IPS-20b (cell line): ENCODE measurements around the gene PKHD1.

Experiments
- H3K27ac ChIP-seq: one replicate; pipeline ENCODE4 v1.5.1; 2013; ENCODE audit warnings: low read length
- H3K27me3 ChIP-seq: 2 replicates; pipeline ENCODE4 v1.6.1; 2013; ENCODE audit warnings: mild to moderate bottlenecking, low read length, inconsistent platforms; ENCODE audit not compliant: insufficient read depth
- H3K36me3 ChIP-seq: 2 replicates; pipeline ENCODE4 v1.6.1; 2013; ENCODE audit warnings: low read depth, mild to moderate bottlenecking, inconsistent platforms, low read length, moderate library complexity; ENCODE audit not compliant: insufficient read depth
- H3K4me1 ChIP-seq: 2 replicates; pipeline ENCODE4 v1.6.1; 2013; ENCODE audit warnings: mild to moderate bottlenecking, control low read depth, inconsistent platforms, low read length, moderate library complexity; ENCODE audit not compliant: insufficient read depth
- H3K4me3 ChIP-seq: 2 replicates; pipeline ENCODE4 v1.5.1; 2013; ENCODE audit warnings: mild to moderate bottlenecking, low read length, inconsistent platforms
- H3K9ac ChIP-seq: 2 replicates; pipeline ENCODE4 v1.6.1; 2013; ENCODE audit warnings: low read depth, mild to moderate bottlenecking, inconsistent platforms, low read length, moderate library complexity
- H3K9me3 ChIP-seq: 2 replicates; pipeline ENCODE4 v1.6.1; 2013; ENCODE audit warnings: mild to moderate bottlenecking, low read depth, low read length, inconsistent platforms; ENCODE audit not compliant: insufficient read depth

Gene PKHD1

GRCh38 chr6:51765230-51765629, 322.2 kb downstream of the PKHD1 start:
- Histone ChIP-seq H3K27me3 (no peaks in the 10 kb centered on the region), H3K36me3 (no peaks in the 10 kb centered on the region), H3K9ac (no peak overlapping the region), H3K4me3 (no peak overlapping the region), H3K27ac (no peak overlapping the region), H3K9me3 (peaks cover 3% of the 10 kb centered on the region; the same call in 1 of the 2 replicates), H3K4me1 (no peaks in the 10 kb centered on the region)

- no peak overlapping the region for H3K27ac ChIP-seq
- no peaks in the 10 kb centered on the region for H3K27me3 ChIP-seq
- H3K4me3 ChIP-seq: no peak overlapping the region
- H3K4me1 ChIP-seq: no peaks in the 10 kb centered on the region
- no peaks in the 10 kb centered on the region for H3K36me3 ChIP-seq
- H3K9me3 ChIP-seq: no peaks in the 10 kb centered on the region
- no peak overlapping the region for H3K9ac ChIP-seq
Measured at GRCh38 chr6:51753635-51754034, 333.8 kb downstream of the PKHD1 start.

- Histone ChIP-seq H3K9me3 (no peaks in the 10 kb centered on the region), H3K9ac (no peak overlapping the region), H3K4me1 (peaks cover 7% of the 10 kb centered on the region; the same call in 1 of the 2 replicates), H3K27me3 (no peaks in the 10 kb centered on the region), H3K27ac (no peak overlapping the region), H3K36me3 (no peaks in the 10 kb centered on the region), H3K4me3 (no peak overlapping the region)
Measured at GRCh38 chr6:51743999-51744398, 343.4 kb downstream of the PKHD1 start.

GRCh38 chr6:51740658-51741057, 346.8 kb downstream of the PKHD1 start:
- peaks cover 7% of the 10 kb centered on the region; the same call in 1 of the 2 replicates for H3K4me1 ChIP-seq
- H3K9ac ChIP-seq: no peak overlapping the region
- H3K36me3 ChIP-seq: no peaks in the 10 kb centered on the region
- H3K9me3 ChIP-seq: no peaks in the 10 kb centered on the region
- H3K27me3 ChIP-seq: no peaks in the 10 kb centered on the region
- no peak overlapping the region for H3K4me3 ChIP-seq
- H3K27ac ChIP-seq: no peak overlapping the region

GRCh38 chr6:51738614-51739013, 348.8 kb downstream of the PKHD1 start:
- no peak overlapping the region for H3K9ac ChIP-seq
- H3K27me3 ChIP-seq: no peaks in the 10 kb centered on the region
- no peaks in the 10 kb centered on the region for H3K9me3 ChIP-seq
- H3K4me1 ChIP-seq: peaks cover 1% of the 10 kb centered on the region; the same call in 1 of the 2 replicates
- no peaks in the 10 kb centered on the region for H3K36me3 ChIP-seq
- H3K27ac ChIP-seq: no peak overlapping the region
- H3K4me3 ChIP-seq: no peak overlapping the region

GRCh38 chr6:51737580-51738360, 349.6 kb downstream of the PKHD1 start:
- H3K36me3 ChIP-seq: no peaks in the 10 kb centered on the region
- H3K27me3 ChIP-seq: no peaks in the 10 kb centered on the region
- no peaks in the 10 kb centered on the region for H3K4me1 ChIP-seq
- H3K9ac ChIP-seq: no peak overlapping the region
- H3K9me3 ChIP-seq: no peaks in the 10 kb centered on the region
- H3K27ac ChIP-seq: no peak overlapping the region
- no peak overlapping the region for H3K4me3 ChIP-seq

- no peaks in the 10 kb centered on the region for H3K4me1 ChIP-seq
- no peak overlapping the region for H3K9ac ChIP-seq
- no peaks in the 10 kb centered on the region for H3K36me3 ChIP-seq
- H3K27me3 ChIP-seq: no peaks in the 10 kb centered on the region
- no peak overlapping the region for H3K4me3 ChIP-seq
- H3K9me3 ChIP-seq: no peaks in the 10 kb centered on the region
- no peak overlapping the region for H3K27ac ChIP-seq
Measured at GRCh38 chr6:51725155-51725554, 362.3 kb downstream of the PKHD1 start.

GRCh38 chr6:51720327-51720726, 367.1 kb downstream of the PKHD1 start:
- no peaks in the 10 kb centered on the region for H3K36me3 ChIP-seq
- H3K9ac ChIP-seq: no peak overlapping the region
- no peak overlapping the region for H3K4me3 ChIP-seq
- no peaks in the 10 kb centered on the region for H3K9me3 ChIP-seq
- H3K4me1 ChIP-seq: no peaks in the 10 kb centered on the region
- no peak overlapping the region for H3K27ac ChIP-seq
- H3K27me3 ChIP-seq: no peaks in the 10 kb centered on the region

- Histone ChIP-seq H3K9me3 (no peaks in the 10 kb centered on the region), H3K9ac (no peak overlapping the region), H3K36me3 (no peaks in the 10 kb centered on the region), H3K27me3 (no peaks in the 10 kb centered on the region), H3K27ac (no peak overlapping the region), H3K4me1 (no peaks in the 10 kb centered on the region), H3K4me3 (no peak overlapping the region)
Measured at GRCh38 chr6:51719297-51719696, 368.1 kb downstream of the PKHD1 start.

- no peak overlapping the region for H3K27ac ChIP-seq
- H3K4me1 ChIP-seq: no peaks in the 10 kb centered on the region
- no peaks in the 10 kb centered on the region for H3K36me3 ChIP-seq
- H3K27me3 ChIP-seq: no peaks in the 10 kb centered on the region
- no peaks in the 10 kb centered on the region for H3K9me3 ChIP-seq
- H3K9ac ChIP-seq: no peak overlapping the region
- H3K4me3 ChIP-seq: no peak overlapping the region
Measured at GRCh38 chr6:51718533-51718932, 368.9 kb downstream of the PKHD1 start.

GRCh38 chr6:51717477-51717876, 369.9 kb downstream of the PKHD1 start:
- Histone ChIP-seq H3K4me1 (no peaks in the 10 kb centered on the region), H3K4me3 (no peak overlapping the region), H3K36me3 (no peaks in the 10 kb centered on the region), H3K9me3 (no peaks in the 10 kb centered on the region), H3K27ac (no peak overlapping the region), H3K9ac (no peak overlapping the region), H3K27me3 (no peaks in the 10 kb centered on the region)

- Histone ChIP-seq H3K27ac (no peak overlapping the region), H3K4me1 (no peaks in the 10 kb centered on the region), H3K9me3 (no peaks in the 10 kb centered on the region), H3K27me3 (no peaks in the 10 kb centered on the region), H3K36me3 (no peaks in the 10 kb centered on the region), H3K9ac (no peak overlapping the region), H3K4me3 (no peak overlapping the region)
Measured at GRCh38 chr6:51711876-51712275, 375.5 kb downstream of the PKHD1 start.
